GM21576 (cell line): Measurements from ENCODE around the gene CDH4.
"Not testable (repeated sequence)": the region's sequence is repeated elsewhere in the genome, so short reads cannot be mapped to it uniquely, and the experiment has no call there.

Experiments
- ATAC-seq: cut with Tn5 transposase; IDR thresholded peaks from one replicate; pipeline ENCODE4 v1.9.1; 2021; ENCODE audit warnings: mild to moderate bottlenecking, moderate library complexity; ENCODE audit not compliant: unreplicated experiment

Gene CDH4

DNA sequence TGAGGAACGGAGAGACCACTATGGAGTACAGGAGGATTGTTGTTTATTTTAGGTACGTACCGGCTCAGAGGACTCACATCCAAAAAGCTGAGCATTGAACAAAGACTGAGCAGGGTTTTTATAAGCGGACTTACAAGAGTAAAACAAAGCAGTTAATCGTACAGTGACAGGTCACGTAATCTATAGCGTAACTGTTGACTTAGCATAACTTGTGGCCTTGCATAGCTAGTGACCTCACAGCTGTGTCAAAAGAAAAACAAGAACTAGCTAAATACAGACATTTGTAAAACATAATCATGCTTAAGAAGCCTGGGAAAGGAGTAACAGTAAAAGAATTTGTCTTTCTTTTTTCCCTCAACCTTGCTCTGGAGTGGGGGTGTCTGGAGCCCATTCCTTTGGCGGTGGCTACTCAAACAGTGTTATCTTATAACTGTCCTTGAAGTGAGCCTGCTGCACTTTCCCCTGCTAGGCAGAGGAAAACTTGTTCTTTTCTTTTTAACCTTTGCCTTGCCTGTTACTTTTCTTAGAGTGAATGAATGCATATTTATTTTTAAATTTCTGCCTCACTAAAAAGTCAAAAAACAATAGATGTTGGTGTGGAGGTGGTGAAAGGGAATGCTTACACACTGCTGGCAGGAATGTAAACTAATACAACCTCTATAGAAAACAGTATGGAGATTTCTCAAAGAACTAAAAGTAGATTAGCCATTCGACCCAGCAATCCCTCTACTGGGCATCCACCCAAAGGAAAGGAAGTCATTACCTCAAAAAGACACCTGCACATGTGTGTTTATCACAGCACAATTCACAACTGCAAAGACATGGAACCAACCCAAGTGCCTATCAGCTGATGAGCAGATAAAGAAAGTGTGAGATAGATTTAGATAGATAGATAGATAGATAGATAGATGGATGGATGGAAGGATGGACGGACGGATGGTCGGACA, 704.6 kb downstream of the CDH4 start:
- no peak for ATAC-seq

DNA sequence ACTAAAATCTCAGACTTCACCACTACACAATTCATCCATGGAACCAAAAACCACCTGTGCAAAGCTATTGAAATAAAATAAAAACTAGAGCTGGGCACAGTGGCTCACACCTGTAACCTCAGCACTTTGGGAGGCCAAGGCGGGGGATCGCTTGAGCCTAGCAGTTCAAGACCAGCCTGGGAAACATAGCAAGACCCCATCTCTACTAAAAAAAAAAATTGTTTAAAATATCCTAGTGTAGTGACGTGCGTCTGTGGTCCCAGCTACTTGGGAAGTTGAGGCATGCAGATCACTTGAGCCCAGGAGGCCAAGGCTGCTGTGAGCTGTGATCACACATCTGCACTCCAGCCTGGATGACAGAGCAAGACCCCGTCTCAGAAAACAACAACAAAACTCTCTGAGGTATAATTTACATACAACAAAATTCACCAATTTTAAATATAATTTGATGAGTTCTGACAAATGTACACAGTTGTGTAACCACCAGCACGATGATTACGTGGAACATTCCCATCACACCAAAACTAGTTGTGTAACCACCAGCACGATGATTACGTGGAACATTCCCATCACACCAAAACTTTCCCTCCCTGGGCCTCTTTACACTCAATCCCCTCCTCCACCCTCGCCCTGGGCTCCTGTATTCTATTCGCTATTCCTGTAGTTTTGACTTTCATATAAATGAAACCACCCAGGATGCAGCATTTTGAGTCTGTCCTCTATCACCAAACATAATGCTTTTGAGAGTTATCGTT, 706.1 kb downstream of the CDH4 start:
- no peak for ATAC-seq

DNA sequence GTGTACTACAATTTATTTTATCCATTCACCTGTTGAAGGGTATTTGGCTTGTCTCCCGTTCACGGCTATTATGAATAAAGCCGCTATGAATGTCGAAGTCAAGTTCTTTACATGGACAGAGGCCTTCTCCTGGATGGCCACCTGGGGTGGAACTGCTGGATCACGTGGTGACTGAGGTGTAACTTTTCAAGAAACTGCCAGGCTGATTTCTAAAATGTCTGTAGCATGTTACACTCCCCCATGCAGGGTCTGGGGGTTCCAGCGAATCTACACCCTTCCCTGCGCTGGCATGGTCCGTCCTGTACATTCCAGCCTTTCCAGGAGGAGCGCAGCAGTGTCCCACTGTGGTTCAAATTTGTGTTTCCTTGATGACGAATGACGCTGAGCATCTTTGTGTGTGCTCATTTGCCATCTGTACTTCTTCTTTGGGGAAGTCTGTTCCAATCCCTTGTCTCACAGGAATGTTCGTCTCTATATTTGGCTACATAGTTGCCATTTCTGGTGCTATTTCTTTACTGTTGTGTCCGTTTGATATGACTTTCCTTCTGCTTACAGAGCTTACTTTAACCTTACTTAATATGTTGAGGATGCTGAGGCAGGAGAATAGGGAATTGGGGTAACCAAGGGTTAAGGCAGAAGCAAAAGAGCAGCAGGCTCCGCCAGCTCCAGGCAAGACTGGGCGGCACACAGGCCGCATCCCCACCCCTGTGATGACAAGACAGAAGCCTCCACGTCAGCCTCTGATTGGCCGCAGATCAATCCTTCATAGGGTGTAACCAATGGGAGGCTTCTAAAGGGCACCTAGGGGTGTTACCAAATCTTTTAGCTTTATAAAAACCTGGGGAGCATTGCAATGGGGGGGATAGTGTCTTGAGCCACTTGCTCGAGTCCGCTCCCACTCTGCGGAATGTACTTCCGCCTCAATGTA, 707.0 kb downstream of the CDH4 start:
- no peak for ATAC-seq

DNA sequence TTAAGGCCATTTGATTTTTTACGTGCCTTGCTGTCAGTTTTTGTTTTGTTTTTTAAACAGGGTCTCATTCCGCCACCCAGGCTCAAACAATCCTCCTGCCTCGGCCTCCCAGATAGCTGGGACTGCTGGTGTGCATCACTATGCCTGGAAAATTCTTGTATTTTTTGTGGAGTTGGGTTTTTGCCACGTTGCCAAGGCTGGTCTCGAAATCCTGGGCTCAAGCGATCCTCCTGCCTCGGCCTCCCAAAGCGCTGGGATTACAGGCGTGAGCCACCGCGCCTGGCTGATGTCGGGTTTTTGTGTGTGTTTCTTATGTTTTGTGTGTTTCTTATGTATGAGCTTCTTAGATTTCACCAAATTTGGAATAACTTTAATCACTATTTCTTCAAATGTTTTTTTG, 708.8 kb downstream of the CDH4 start:
- ATAC-seq, result no peak

DNA sequence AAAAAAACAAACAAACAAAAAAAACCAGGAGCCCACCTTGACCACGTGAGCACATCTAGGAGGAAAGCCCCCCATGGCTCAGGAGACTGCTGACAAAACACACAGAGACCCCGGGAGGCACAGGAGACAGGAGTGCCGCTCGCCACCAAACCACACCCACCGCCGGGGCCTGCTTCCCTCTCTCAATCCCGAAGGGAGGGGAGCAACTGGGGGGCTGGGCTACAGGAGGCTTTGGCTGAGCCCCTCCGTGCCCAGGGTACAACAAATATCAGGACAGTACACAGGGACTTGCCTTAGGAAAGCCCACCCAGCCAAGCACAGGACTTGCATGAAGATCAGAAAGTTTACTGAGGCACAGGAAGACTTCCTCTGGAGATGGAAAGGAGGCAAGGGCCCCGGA, 711.1 kb downstream of the CDH4 start:
- no peak for ATAC-seq

DNA sequence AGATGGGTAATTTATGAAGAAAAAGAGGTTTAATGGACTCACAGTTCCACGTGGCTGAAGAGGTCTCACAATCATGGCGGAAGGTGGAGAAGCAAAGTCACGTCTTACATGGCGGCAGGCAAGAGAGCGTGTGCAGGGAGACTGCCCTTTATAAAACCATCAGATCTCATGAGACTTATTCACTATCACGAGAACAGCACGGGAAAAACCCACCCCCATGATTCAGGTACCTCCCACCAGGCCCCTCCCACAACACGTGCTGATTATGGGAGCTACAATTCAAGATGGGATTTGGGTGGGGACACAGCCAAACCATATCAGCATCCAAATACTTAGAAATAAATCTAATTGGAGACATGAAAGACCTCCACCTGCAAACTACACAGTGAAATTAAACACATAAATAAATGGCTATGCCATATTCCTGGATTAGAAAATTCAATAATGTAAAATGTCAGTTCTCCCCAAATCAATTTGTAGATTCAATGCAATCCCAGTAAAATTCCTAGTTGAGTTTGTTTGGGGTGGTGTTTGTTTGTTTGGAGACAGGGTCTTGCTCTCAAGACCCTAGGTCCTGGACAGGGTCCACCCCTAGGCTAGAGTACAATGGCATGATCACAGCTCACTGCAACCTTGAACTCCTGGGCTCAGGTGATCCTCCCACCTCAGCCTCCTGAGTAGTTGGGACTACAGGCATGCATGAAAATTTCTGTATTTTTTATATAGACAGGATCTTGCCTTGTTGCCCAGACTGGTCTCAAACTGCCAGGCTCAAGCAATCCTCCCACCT, 712.0 kb downstream of the CDH4 start:
- no peak for ATAC-seq

DNA sequence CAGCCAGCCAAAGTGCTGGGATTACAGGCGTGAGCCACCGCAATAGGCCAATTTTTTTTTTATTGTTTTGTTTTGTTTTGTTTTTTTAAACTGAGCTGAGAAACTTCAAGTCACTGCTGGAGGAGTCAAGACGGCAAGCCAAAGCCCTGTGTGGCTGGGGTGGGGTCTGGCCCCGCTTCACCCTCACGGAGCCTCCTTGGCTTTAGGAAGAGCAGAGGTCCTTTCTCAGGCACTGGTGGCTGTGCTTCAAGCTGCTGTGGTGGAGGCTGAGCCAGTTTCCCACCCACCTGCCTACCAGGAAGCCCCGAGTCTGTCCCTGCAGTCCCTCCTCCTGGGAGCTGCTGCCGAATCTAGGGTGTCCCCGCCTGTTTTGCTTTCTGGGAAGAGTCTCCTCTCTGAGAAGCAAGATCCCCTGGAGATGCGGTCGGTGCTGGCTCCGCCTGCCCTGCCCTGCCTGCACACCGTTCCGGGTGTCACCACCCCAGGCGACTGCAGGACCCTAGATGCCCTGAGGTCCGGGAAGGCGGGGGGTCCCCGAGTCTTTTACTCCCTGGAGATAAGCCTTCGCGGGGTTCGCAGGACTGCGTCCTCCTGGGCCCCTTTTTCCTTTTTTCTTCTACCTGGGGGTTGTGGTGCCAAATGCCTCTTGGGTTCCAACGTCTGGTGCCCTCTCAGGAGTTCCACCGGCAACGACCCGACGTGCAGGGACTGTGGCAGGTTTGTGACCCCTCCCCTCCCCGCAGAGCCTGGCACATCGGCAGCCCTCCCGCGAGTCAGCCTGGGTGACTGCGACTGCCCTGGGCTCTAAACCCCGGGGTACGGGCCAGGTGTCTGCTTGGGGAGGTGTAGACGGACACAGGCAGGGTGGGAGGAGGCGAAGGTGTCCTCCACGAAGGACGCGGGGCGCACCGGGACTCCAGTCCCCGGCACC, 712.9 kb downstream of the CDH4 start:
- no peak for ATAC-seq

DNA sequence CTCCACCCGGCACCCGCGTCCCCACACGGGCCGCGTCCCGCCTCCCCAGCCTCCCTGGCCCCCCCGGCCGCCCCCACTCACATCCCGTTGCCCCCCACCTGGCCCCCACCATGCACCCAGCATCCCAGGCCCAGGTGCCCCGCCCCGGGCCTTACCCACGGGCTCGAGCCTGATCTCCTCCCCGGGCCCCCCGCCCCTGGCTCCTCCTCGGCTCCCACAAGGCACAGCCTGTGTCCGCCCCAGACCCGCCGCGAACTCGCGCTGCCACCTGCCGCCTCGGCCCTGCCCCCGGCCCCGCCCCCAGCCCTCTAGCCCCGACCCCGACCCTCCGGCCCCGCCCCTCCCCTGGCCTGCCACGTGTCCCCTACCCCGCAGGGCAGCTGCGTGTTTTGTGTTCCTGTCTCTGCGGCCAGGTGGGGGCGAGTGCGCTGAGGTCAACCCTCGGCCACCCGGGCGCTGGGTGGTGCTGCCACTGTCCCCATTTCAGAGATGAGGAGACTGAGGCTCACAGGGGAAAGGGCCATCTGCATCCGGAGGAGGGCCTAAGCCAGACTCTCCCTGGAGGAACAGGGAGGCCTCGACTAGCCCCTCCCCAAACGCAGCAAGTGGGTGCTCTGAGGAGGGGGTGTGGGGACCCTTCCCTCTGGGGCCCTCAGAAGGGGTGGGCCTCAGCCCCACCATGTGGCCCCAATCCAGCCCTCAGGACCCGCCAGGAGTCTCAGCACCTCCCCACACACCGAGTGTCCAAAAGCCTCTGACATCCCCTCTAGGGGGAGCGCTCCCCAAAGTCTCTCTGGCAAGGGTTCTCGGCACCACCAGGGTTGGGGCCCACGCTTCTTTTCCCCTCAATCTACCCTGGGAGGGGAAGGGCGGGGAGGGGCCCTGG, 713.8 kb downstream of the CDH4 start:
- no peak for ATAC-seq

DNA sequence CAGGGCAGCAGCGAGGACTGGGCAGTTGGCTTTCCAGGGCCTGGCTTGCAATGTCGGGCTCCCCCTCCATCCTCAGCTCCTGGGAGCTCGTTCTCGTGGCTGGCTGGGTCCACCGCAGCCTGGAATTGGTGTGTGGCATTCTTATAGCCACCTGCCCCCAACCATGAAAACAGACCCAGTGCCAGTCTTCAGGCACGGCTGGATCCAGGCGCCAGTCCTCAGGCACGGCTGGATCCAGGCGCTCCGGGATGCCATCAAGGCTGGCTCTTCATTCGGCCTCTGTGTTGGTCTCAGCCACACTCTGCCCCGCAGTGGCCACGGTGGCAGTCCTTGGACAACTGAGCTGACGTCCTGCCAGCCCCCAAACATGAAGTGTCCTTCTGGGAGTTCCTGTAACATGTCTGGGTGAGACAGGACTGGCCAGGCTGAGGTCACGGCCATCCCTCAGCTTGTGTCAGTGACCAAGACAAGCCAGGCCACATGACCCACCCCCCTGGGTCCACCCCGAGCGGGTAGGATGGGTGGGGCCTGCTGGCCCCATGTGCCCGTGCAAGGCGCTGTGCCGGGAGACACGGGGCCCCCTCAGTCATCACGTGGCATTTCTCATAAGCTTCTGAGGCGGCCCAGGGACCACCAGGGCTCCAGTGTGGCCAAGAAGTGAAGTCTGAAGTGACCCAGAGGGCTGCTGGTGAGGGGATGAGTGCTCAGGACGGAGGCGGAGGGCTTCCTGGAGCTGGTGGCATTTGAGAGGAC, 714.6 kb downstream of the CDH4 start:
- ATAC-seq, result no peak

DNA sequence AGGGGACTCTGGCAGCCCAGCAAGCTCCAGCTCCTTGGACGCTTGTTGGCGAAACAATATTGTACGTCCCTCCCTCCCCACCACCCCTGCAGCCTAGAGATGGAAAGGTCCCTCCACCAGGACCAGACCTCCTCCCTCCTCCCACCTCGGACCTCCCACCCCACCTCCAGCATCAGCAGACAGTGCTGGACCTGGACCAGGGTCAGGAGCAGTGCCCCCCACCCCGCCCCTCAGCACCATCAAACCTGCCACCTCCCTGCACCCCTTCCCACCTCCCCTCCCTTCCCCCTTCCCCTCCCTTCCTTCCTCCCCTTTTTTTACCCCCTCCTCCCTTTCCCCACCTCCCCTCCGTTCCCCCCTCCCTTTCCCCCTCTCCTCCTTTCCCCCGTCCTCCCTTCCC, 715.2 kb downstream of the CDH4 start:
- no peak for ATAC-seq

DNA sequence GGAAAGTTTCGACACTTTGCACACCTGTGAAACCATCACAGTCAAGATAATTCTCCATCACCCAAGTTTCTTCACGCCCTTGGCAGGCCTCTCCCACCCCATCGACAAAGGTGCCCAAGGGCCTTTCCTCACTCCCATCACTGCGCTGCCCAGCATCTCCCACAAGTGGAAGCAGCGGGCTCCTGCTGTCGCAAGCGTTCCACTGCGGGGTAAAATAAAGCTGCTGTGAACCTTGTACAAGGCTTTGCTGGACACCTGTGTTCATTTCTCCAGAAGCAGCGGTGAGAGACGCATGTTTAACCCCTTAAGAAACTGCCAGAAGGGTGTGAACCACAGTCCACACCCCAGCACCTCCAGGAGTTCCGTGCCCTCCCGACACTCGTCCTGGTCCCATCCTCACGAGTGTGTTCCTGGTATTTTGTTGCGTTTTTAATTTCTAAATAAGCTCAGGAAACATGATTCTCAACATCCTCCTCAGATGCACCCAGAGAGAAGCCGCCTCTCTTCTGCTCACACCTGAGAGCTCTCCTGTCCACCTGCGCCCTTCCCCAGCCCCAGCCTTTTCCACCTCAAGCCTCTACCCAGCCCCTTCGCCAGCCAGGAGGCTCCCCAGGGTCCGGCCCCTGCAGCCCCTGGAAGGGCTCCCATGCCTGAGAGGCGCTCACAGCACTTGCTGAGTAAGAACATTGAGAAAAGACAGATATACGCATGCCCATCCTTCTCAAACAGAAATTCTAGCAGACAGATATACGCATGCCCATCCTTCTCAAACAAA, 716.2 kb downstream of the CDH4 start:
- no peak for ATAC-seq

DNA sequence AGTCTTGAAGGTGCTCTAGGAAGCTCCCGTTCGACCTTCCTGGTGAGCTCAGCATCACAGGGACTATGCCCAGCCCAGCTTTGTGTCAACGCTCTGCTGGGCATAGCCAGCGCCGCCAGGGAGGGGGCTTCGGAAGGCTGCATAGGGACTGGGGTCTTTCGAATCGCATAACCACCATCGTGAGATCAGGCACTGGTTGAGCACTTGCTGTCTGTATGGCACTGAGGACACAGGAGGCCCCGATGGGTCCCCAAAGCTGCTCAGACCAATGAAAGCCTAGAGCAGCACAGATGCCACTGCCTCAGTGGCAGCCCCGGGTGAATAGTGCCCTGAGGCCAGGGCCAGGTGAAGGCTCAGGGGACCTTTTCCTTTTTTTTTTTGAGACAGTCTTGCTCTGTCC, 716.9 kb downstream of the CDH4 start:
- no peak for ATAC-seq

DNA sequence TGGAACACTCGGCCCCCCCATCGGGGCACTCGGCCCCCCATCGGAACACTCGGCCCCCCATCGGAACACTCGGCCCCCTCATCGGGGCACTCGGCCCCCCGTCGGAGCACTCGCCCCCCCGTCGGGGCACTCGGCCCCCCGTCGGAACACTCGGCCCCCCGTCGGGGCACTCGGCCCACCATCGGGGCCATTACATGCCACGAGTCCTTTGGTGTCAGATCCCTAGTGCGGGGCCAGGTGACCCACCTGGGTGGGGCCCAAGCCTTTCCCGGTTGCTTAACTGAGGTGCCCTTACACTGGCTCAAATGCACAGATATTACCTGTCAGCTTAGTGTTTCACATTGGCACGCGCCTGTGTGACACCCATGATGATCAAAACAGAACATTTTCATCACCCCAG, 717.7 kb downstream of the CDH4 start:
- no peak for ATAC-seq

DNA sequence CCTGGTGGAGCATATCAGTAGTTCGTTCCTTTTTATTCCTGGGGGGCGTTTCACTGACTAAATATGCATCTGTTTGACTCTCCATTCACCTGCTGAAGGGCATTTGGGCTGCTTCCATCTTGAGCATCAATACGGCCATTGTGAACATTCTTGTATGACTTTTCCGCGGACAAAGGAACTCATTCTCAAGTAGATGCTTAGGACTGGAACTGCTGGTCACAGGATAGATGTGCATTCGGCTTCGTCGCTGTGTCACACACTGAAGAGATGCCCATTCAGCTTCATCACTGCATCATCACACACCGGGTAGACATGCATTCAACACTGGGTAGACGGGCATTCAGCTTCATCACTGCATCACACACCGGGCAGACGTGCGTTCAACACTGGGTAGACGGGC, 718.3 kb downstream of the CDH4 start:
- no peak for ATAC-seq

DNA sequence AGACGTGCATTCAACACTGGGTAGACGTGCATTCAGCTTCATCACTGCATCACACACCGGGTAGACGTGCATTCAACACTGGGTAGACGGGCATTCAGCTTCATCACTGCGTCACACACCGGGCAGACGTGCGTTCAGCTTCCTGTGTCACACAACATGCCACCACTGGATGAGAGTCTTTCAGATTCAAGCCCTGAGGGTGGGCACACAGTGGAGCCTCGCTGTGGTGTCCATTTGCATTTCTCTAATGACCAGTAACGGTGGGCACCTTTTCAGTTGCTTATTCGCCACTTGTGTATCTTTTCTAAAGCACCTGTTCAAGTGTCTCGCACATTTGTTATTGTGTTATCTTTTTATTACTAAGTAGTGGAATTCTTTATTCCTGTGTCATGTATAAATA, 719.5 kb downstream of the CDH4 start:
- not testable (repeated sequence) for ATAC-seq

DNA sequence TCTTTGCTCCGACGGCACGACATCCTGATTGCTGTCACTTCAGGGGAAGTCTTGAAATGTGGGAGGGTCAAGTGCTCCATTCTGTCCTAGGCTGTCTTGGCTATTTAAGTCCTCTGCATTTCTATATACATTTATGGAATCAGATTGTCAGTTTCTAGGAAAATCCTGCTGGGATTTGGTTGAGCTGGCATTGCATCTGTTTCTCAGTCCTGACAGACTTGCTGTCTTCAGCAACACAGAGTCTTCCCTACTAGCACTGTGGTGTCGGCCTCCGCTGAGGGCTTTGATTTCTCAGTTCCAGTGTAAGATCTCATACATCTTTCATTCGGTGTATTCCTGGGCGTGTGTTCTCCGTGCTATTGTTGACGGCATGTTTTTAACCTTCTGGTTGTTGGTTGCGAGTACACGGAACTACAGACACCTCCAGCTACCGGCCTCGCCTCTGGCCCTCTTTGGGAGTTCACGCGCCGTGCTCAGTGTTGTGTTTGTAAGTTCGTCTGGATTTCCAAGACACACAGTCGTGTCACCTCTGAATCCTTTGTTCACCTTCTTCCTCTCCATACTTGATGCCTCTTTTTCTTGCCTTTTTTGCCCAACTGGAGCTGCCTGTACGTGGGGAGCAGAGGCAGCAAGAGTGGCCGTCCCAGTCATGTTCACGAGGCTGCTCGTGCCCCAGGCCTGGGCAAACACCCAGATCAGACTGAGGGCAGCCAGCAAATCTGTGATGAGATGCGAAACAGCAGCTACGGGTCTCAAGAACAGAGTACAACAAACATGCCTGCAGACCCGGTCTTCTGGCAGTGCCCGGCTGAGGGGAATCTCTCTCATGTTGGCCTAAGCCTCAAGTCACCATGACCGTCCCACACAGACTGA, 720.8 kb downstream of the CDH4 start:
- ATAC-seq, result no peak
